K562 (cell line): ENCODE measurements around the gene AGFG2. TPM values are rescaled to one million over a fixed set of nuclear protein-coding genes. Genes with fewer than 3 reads are reported as not detected.

Experiments
- ASH1L ChIP-seq: fragments of 450-650 bp; IDR thresholded peaks from 2 replicates; pipeline ENCODE4 v1.6.1; 2018; ENCODE audit warnings: borderline replicate concordance, mild to moderate bottlenecking, low read depth; ENCODE audit not compliant: partially characterized antibody
- CREM ChIP-seq: IDR thresholded peaks from 2 replicates; pipeline ENCODE4 v1.6.1; 2014; ENCODE audit warnings: antibody characterized with exemption, low read depth
- FOXP1 ChIP-seq: sonication (generic); formaldehyde crosslinking; IDR thresholded peaks from 2 replicates; pipeline ENCODE4 v1.8.0; 2022; ENCODE audit warnings: mild to moderate bottlenecking, missing genetic modification reagents
- KDM1A ChIP-seq, 2 experiments: fragments of 450-650 bp; IDR thresholded peaks; 2 replicates each; pipeline ENCODE4 v1.6.1; 2016; ENCODE audit warnings: mild to moderate bottlenecking in 2 of 2
- KLF13 ChIP-seq: fragments of 450-650 bp; IDR thresholded peaks from 2 replicates; pipeline ENCODE4 v1.6.1; 2016; ENCODE audit warnings: missing genetic modification characterization, low read depth, mild to moderate bottlenecking, missing compliant biosample characterization, moderate library complexity, borderline replicate concordance
- MAZ ChIP-seq, 2 experiments: fragments of 450-650 bp in 1 of 2; sonication (generic) in 1 of 2; formaldehyde crosslinking; IDR thresholded peaks in 1 of 2; conservative IDR thresholded peaks in 1 of 2; 2 replicates each; pipeline versions ENCODE4 v1.4.0 to v1.5.0; 2020; ENCODE audit warnings: mild to moderate bottlenecking in 1 of 2, missing genetic modification reagents in 1 of 2
- MBD2 ChIP-seq: sonication (generic); IDR thresholded peaks from 2 replicates; pipeline ENCODE4 v1.6.1; 2016; ENCODE audit warnings: low read depth, borderline replicate concordance
- MEF2A ChIP-seq: IDR thresholded peaks from 2 replicates; pipeline ENCODE4 v1.6.1; 2011; ENCODE audit warnings: low read depth, mild to moderate bottlenecking, low read length, moderate library complexity; ENCODE audit not compliant: control insufficient read depth
- POLR2A ChIP-seq: fragments of 450-650 bp; conservative IDR thresholded peaks from 2 replicates; pipeline ENCODE4 v1.6.1; 2016
- TOE1 ChIP-seq, 2 experiments: fragments of 450-650 bp in 1 of 2; sonication (generic) in 1 of 2; formaldehyde crosslinking in 1 of 2; IDR thresholded peaks; 2 replicates each; pipeline versions ENCODE4 v1.7.1 to v1.8.0; 2016 to 2022; ENCODE audit warnings: borderline replicate concordance in 2 of 2, mild to moderate bottlenecking in 2 of 2, antibody characterized with exemption in 1 of 2, inconsistent platforms in 1 of 2, low read depth in 1 of 2, missing genetic modification reagents in 1 of 2, moderate library complexity in 1 of 2
- ZNF445 ChIP-seq: fragments of 250-450 bp; sonication (Bioruptor Pico); IDR thresholded peaks from 2 replicates; pipeline ENCODE4 v1.4.0; 2020; ENCODE audit warnings: low read depth, mild to moderate bottlenecking, moderate library complexity
- polyA plus RNA-seq, 8 experiments: library from polyadenylated mRNA; depleted of rRNA in 4 of 8; stranded (reverse) in 5 of 8; unstranded in 3 of 8; fragments of >200 nt; fragmentation: Nextera tagmentation in 2 of 8; fragmentation: Illumina TruSeq in 1 of 8; extraction: Ambion mirVana in 2 of 8; extraction: Trizol in 1 of 8; gene quantifications; 2 replicates each; pipeline versions ENCODE4 v1.2.1 to v1.2.3, GENCODE V29; 2011 to 2014; ENCODE audit warnings: inconsistent platforms in 1 of 8, missing spikeins in 1 of 8
- total RNA-seq, 7 experiments: library from RNA; depleted of rRNA in 6 of 7; stranded (reverse); fragments of >200 nt in 6 of 7; fragmentation: Illumina TruSeq in 2 of 7; extraction: Trizol in 2 of 7; gene quantifications; 2 replicates each; pipeline versions ENCODE4 v1.2.1 to v1.2.3, GENCODE V29; 2011 to 2021; ENCODE audit warnings: low replicate concordance in 1 of 7
- TF ChIP-seq, protein P1 (sequence below), 2 experiments: fragments of 450-650 bp; formaldehyde crosslinking in 1 of 2; IDR thresholded peaks; 2 replicates each; pipeline versions ENCODE4 v1.4.0 to v1.6.1; 2014 to 2020; ENCODE audit warnings: mild to moderate bottlenecking in 2 of 2, borderline replicate concordance in 1 of 2, low read depth in 1 of 2
- TF ChIP-seq, protein P2 (sequence below): fragments of 450-650 bp; formaldehyde crosslinking; IDR thresholded peaks from 2 replicates; pipeline ENCODE4 v1.4.0; 2020; ENCODE audit warnings: mild to moderate bottlenecking, moderate library complexity
- TF ChIP-seq, protein P3 (sequence below): fragments of 250-450 bp; sonication (Bioruptor Pico); IDR thresholded peaks from 2 replicates; pipeline ENCODE4 v1.4.0; 2020; ENCODE audit warnings: borderline replicate concordance

AGFG2 gene
- total and polyA plus RNA-seq, 9 of the 15 experiments (the other 6 are each of a cell fraction or from before 2014, with no cell fraction given) = 0.31 to 23.1 (median 6.5) TPM

DNA sequence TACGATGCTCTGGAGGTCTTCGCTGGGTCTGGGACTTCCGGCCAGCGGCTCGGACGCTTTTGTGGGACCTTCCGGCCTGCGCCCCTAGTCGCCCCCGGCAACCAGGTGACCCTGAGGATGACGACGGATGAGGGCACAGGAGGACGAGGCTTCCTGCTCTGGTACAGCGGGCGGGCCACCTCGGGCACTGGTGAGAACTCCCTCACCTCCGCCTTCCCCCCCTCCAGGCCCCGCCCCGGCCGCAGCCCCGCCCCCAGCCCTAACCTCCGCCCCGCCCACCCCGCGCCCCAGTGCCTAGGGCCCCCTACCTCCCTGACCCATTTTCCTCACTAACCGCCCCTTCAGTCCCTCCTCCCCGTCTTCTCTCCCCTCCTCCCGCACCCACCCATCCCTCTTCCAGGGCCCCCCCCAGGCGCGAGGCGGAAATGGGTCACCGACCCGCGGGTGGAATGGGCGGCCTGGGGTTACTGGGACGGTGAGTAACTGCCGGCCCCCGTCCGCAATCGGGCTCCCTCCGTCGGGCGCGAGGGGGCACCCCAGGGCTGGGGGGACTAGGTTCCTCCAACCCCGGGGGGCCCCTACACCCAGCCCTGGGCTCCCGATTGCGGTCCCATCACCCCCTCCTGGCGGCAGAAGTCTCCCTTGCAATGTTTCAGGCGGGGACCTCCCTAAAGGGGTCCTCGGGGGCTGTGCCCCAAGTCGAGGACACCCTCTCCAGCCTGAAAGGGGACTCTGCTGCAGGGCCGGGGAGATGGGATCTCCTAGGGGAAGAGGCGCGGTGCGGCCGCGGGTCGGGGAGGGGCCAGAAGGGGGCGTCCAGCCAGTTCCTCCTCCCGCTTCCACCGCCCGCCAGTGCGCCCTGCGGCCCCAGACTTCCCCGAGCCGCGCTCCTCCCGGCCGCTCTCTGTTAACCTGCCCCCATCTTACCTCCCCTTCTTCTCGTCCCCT, 65.3 kb downstream of the AGFG2 start (continued):
- TF ChIP-seq, protein P1, sequence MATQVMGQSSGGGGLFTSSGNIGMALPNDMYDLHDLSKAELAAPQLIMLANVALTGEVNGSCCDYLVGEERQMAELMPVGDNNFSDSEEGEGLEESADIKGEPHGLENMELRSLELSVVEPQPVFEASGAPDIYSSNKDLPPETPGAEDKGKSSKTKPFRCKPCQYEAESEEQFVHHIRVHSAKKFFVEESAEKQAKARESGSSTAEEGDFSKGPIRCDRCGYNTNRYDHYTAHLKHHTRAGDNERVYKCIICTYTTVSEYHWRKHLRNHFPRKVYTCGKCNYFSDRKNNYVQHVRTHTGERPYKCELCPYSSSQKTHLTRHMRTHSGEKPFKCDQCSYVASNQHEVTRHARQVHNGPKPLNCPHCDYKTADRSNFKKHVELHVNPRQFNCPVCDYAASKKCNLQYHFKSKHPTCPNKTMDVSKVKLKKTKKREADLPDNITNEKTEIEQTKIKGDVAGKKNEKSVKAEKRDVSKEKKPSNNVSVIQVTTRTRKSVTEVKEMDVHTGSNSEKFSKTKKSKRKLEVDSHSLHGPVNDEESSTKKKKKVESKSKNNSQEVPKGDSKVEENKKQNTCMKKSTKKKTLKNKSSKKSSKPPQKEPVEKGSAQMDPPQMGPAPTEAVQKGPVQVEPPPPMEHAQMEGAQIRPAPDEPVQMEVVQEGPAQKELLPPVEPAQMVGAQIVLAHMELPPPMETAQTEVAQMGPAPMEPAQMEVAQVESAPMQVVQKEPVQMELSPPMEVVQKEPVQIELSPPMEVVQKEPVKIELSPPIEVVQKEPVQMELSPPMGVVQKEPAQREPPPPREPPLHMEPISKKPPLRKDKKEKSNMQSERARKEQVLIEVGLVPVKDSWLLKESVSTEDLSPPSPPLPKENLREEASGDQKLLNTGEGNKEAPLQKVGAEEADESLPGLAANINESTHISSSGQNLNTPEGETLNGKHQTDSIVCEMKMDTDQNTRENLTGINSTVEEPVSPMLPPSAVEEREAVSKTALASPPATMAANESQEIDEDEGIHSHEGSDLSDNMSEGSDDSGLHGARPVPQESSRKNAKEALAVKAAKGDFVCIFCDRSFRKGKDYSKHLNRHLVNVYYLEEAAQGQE (IDR thresholded peaks at IDR 0.05; ENCODE audit: borderline replicate concordance) = peak; percentile 70
- TF ChIP-seq, protein P1 (CRISPR knock-in tag; IDR thresholded peaks at IDR 0.05; ENCODE audit: low read depth) = peak; percentile 72; the same call in 1 of the 2 replicates
- TF ChIP-seq ZNF445 (CRISPR knock-in tag) (no peak), MBD2 (peak; percentile 54; the same call in 1 of the 2 replicates), CREM (peak; percentile 33), KDM1A (IDR thresholded peaks at IDR 0.05) (peak; percentile 97), POLR2A (peak; percentile 40), ASH1L (no peak), KLF13 (peak; percentile 83), MEF2A (no peak), FOXP1 (CRISPR knock-in tag) (peak; percentile 58; the same call in 1 of the 2 replicates), MAZ (CRISPR knock-in tag; conservative IDR thresholded peaks at IDR 0.05 in 1 of 2, IDR thresholded peaks at IDR 0.05 in 1 of 2) (peak; percentile 94 to 95), TOE1 (IDR thresholded peaks at IDR 0.05; ENCODE audit: borderline replicate concordance) (peak; percentile 79), TOE1 (CRISPR knock-in tag; IDR thresholded peaks at IDR 0.05; ENCODE audit: borderline replicate concordance, low read depth) (no peak)
- TF ChIP-seq, protein P2, sequence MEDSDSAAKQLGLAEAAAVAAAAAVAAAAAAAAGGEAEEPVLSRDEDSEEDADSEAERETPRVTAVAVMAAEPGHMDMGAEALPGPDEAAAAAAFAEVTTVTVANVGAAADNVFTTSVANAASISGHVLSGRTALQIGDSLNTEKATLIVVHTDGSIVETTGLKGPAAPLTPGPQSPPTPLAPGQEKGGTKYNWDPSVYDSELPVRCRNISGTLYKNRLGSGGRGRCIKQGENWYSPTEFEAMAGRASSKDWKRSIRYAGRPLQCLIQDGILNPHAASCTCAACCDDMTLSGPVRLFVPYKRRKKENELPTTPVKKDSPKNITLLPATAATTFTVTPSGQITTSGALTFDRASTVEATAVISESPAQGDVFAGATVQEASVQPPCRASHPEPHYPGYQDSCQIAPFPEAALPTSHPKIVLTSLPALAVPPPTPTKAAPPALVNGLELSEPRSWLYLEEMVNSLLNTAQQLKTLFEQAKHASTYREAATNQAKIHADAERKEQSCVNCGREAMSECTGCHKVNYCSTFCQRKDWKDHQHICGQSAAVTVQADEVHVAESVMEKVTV (CRISPR knock-in tag) = 0 out of 2 replicates have a peak, but pooled peaks have one; percentile 35
- TF ChIP-seq, protein P3, sequence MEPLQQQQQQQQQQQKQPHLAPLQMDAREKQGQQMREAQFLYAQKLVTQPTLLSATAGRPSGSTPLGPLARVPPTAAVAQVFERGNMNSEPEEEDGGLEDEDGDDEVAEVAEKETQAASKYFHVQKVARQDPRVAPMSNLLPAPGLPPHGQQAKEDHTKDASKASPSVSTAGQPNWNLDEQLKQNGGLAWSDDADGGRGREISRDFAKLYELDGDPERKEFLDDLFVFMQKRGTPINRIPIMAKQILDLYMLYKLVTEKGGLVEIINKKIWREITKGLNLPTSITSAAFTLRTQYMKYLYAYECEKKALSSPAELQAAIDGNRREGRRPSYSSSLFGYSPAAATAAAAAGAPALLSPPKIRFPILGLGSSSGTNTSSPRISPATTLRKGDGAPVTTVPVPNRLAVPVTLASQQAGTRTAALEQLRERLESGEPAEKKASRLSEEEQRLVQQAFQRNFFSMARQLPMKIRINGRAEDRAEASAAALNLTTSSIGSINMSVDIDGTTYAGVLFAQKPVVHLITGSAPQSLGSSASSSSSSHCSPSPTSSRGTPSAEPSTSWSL (CRISPR knock-in tag) = no peak
